ENCODE measurements around the gene GAPT.

Gene GAPT

DNA sequence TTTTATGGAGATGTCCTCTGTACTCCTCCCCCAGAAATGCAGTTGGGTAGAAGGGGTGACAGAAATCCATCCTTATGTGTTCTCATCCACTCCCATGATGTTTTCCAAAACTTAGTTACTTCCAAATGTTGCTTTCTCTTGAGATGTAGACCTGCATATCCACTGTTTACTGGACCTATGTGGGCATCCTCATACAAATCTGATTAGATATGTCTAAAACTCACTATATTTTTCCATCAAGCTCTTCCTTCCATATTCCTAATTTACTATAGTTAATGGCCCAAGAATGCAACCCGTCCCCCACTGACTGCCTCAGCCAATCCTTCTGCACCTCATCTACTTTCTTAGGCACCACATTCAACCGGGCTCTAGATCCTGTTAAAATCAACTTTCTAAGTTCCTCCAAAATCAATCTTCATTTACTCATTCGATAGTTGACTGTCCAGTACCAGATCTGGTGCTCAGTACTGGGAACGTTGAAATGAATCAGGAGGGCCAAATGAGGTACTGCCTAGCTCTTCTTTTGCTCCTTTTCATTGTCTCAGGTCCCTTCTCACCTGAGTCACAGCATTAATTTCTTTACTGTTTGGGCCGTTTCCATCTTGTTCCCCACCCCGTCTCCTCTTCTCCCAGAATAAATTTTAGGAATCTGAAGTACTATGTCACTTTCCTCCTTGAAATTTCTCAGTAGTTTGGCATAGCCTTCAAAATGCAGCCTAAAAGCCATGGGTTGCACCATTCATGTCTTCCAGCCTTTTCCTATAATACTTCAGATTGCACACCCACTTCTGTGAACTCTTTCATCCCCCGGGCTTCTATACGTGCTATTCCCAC lies 39.3 kb upstream of the GAPT start:
- POLR2A ChIA-PET = no interaction called here
- no peak for DNase-seq
- H3K36me3 ChIP-seq (ENCODE audit: control insufficient read depth in 4 of 4, insufficient read depth in 4 of 4, low read length in 3 of 4) = peaks cover 0 to 20% (median 9%) of the 10 kb centered on the region in 4 experiments

DNA sequence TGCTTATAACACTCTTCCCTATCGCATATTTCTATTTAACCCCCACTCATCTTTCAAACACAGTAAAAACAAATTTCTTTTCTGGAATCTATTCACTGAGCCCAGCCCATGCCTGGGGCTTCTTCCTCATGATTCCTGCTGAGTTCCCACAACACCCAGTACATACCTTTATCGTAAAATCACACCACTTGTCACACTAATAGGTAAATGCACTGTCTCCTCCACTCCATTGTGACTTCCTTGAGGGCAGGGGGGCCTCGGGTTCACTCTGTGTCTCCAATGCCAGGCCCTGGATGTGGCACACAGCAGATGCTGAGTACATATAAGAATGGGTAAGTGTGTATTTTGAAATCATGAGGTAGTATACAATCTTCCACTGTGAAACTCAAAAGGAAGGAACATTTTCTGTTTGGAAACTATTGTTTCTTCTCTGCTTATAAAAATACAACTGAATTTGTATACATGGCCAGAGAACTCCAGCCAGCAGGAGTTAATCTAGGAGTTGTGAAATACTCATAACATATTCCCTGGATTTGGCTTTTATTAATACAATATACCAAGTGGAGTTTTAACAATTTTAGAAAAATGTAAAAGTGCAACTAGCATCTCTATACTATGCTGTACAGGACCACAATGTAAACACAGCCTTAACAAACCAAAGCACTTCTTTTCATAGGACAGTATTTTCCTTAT lies 38.5 kb upstream of the GAPT start:
- WGBS (ENCODE audit: insufficient coverage) = 100% methylated on average over 2 of the region's 3 CpGs
- H3K4me1 ChIP-seq (ENCODE audit: control extremely low read depth in 1 of 4, control insufficient read depth in 4 of 4, insufficient read depth in 4 of 4, low read length in 3 of 4) = no peaks in the 10 kb centered on the region
- H3K9me3 ChIP-seq (ENCODE audit: control extremely low read depth in 1 of 5, control insufficient read depth in 4 of 5, insufficient read depth in 2 of 5, low read depth in 1 of 5, low read length in 4 of 5) = no peaks in the 10 kb centered on the region
- H3K36me3 ChIP-seq (ENCODE audit: control insufficient read depth in 4 of 4, insufficient read depth in 4 of 4, low read length in 3 of 4) = peaks cover 0 to 20% (median 9%) of the 10 kb centered on the region in 4 experiments
- no peak for DNase-seq
- no peak overlapping the region for H3K4me3 ChIP-seq (ENCODE audit: control insufficient read depth in 1 of 7, extremely low read depth in 1 of 7, insufficient read depth in 4 of 7, low read depth in 2 of 7, low read length in 6 of 7)
- ChIA-PET POLR2A (no interaction called here), CTCF (no interaction called here)
- H3K27me3 ChIP-seq (replicated peaks in 2 of 5; ENCODE audit: control insufficient read depth in 4 of 5, insufficient read depth in 5 of 5, low read length in 4 of 5) = no peaks in the 10 kb centered on the region
- no peak overlapping the region for H3K27ac ChIP-seq (ENCODE audit: insufficient read depth in 1 of 2, low read depth in 1 of 2, low read length in 2 of 2, poor library complexity in 1 of 2, severe bottlenecking in 2 of 2)

More for the DNA sequence above, 39.3 kb upstream of the GAPT start:
- 95% methylated on average over 8 of the region's 8 CpGs for WGBS (ENCODE audit: insufficient coverage)
- no peaks in the 10 kb centered on the region for H3K4me1 ChIP-seq (ENCODE audit: control extremely low read depth in 1 of 4, control insufficient read depth in 4 of 4, insufficient read depth in 4 of 4, low read length in 3 of 4)
- CTCF ChIA-PET = no interaction called here
- no peaks in the 10 kb centered on the region for H3K9me3 ChIP-seq (ENCODE audit: control extremely low read depth in 1 of 5, control insufficient read depth in 4 of 5, insufficient read depth in 2 of 5, low read depth in 1 of 5, low read length in 4 of 5)
- no peaks in the 10 kb centered on the region for H3K27me3 ChIP-seq (replicated peaks in 2 of 5; ENCODE audit: control insufficient read depth in 4 of 5, insufficient read depth in 5 of 5, low read length in 4 of 5)
- H3K4me3 ChIP-seq (ENCODE audit: control insufficient read depth in 1 of 7, extremely low read depth in 1 of 7, insufficient read depth in 4 of 7, low read depth in 2 of 7, low read length in 6 of 7) = no peak overlapping the region
- no peak overlapping the region for H3K27ac ChIP-seq (ENCODE audit: insufficient read depth in 1 of 2, low read depth in 1 of 2, low read length in 2 of 2, poor library complexity in 1 of 2, severe bottlenecking in 2 of 2)

DNA sequence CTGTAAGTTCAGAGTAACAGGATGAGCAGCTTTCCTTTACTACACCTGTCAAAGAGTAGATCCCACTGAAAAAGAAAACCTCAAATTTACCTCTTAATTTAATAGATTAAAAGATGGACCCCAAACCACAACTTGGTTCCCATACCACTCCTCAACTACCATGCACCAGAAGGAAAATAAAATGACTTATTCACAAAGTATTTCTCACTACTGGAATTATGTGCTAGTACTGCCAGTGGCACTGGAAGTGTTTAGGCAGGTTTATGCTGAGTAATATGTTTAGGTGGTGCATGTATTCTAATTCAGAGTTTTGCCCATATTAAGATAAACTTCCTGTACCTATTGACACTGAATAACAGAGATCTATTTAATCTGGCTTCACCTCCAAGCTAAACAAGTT lies 37.9 kb upstream of the GAPT start:
- Histone ChIP-seq H3K9me3 (ENCODE audit: control extremely low read depth in 1 of 5, control insufficient read depth in 4 of 5, insufficient read depth in 2 of 5, low read depth in 1 of 5, low read length in 4 of 5) (no peaks in the 10 kb centered on the region), H3K4me1 (ENCODE audit: control extremely low read depth in 1 of 4, control insufficient read depth in 4 of 4, insufficient read depth in 4 of 4, low read length in 3 of 4) (no peaks in the 10 kb centered on the region), H3K4me3 (ENCODE audit: control insufficient read depth in 1 of 7, extremely low read depth in 1 of 7, insufficient read depth in 4 of 7, low read depth in 2 of 7, low read length in 6 of 7) (no peak overlapping the region), H3K36me3 (ENCODE audit: control insufficient read depth in 4 of 4, insufficient read depth in 4 of 4, low read length in 3 of 4) (peaks cover 0 to 20% (median 9%) of the 10 kb centered on the region in 4 experiments), H3K27me3 (replicated peaks in 2 of 5; ENCODE audit: control insufficient read depth in 4 of 5, insufficient read depth in 5 of 5, low read length in 4 of 5) (no peaks in the 10 kb centered on the region), H3K27ac (ENCODE audit: insufficient read depth in 1 of 2, low read depth in 1 of 2, low read length in 2 of 2, poor library complexity in 1 of 2, severe bottlenecking in 2 of 2) (no peak overlapping the region)
- POLR2A ChIA-PET = no interaction called here
- CTCF ChIA-PET = no interaction called here
- no peak for DNase-seq

DNA sequence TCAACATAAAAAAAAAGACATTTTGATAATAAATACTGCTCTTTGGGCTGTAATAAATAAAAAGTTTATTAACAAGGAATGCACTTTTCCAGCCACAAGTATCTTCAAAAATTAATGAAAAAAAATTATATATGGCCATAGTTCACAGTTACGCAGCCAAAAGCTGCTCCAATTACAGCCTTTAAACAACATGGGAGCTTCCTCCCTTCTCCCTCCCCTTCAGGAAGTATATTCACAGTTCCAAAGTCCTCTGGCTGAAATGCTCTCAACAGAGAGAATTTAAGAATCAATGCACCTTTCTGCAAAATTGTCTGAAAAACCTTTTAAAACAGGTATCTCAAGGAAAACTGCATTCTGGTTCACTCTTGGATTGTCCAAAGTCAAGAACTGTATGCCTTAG lies 37.2 kb upstream of the GAPT start:
- no peaks in the 10 kb centered on the region for H3K27me3 ChIP-seq (replicated peaks in 2 of 5; ENCODE audit: control insufficient read depth in 4 of 5, insufficient read depth in 5 of 5, low read length in 4 of 5)
- no peak overlapping the region for H3K4me3 ChIP-seq (ENCODE audit: control insufficient read depth in 1 of 7, extremely low read depth in 1 of 7, insufficient read depth in 4 of 7, low read depth in 2 of 7, low read length in 6 of 7)
- WGBS (ENCODE audit: insufficient coverage) = 100% methylated on average over 1 of the region's 1 CpG
- peaks cover 0 to 7% (median 3%) of the 10 kb centered on the region in 4 experiments for H3K4me1 ChIP-seq (ENCODE audit: control extremely low read depth in 1 of 4, control insufficient read depth in 4 of 4, insufficient read depth in 4 of 4, low read length in 3 of 4)
- peaks cover 0 to 20% (median 9%) of the 10 kb centered on the region in 4 experiments for H3K36me3 ChIP-seq (ENCODE audit: control insufficient read depth in 4 of 4, insufficient read depth in 4 of 4, low read length in 3 of 4)
- H3K27ac ChIP-seq (ENCODE audit: insufficient read depth in 1 of 2, low read depth in 1 of 2, low read length in 2 of 2, poor library complexity in 1 of 2, severe bottlenecking in 2 of 2) = no peak overlapping the region
- no peak for DNase-seq
- ChIA-PET POLR2A (no interaction called here), CTCF (no interaction called here)
- H3K9me3 ChIP-seq (ENCODE audit: control extremely low read depth in 1 of 5, control insufficient read depth in 4 of 5, insufficient read depth in 2 of 5, low read depth in 1 of 5, low read length in 4 of 5) = no peaks in the 10 kb centered on the region

DNA sequence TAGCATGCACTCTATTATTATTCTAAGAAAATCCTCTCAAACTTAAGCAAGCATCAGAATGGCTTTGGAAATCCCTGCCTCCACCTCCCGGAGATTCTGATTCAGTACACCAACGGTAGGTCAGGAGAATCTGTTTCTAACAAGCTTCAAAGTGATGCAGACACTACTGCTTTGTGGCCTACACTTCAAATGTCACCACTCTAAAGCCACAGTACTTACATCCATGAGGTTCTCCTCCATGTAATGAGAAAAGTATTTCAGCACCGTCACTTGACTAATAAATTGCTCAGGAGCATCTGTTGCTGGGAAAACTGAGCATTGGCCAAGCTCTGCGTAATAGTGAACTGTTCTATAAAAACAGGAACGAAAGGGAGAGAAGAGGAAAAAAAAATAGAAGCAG lies 36.2 kb upstream of the GAPT start:
- DNase-seq = no peak
- H3K9me3 ChIP-seq (ENCODE audit: control extremely low read depth in 1 of 5, control insufficient read depth in 4 of 5, insufficient read depth in 2 of 5, low read depth in 1 of 5, low read length in 4 of 5) = no peaks in the 10 kb centered on the region
- peaks cover 2 to 15% (median 11%) of the 10 kb centered on the region in 4 experiments for H3K4me1 ChIP-seq (ENCODE audit: control extremely low read depth in 1 of 4, control insufficient read depth in 4 of 4, insufficient read depth in 4 of 4, low read length in 3 of 4)
- peaks cover 0 to 20% (median 9%) of the 10 kb centered on the region in 4 experiments for H3K36me3 ChIP-seq (ENCODE audit: control insufficient read depth in 4 of 4, insufficient read depth in 4 of 4, low read length in 3 of 4)
- H3K27me3 ChIP-seq (replicated peaks in 2 of 5; ENCODE audit: control insufficient read depth in 4 of 5, insufficient read depth in 5 of 5, low read length in 4 of 5) = no peaks in the 10 kb centered on the region
- 96% methylated on average over 4 of the region's 5 CpGs for WGBS (ENCODE audit: insufficient coverage)
- no peak overlapping the region for H3K4me3 ChIP-seq (ENCODE audit: control insufficient read depth in 1 of 7, extremely low read depth in 1 of 7, insufficient read depth in 4 of 7, low read depth in 2 of 7, low read length in 6 of 7)
- CTCF ChIA-PET = interaction anchor here (0.6 kb wide), 1 partner anchor 107 kb away, joined by 4 read pairs; no protein-coding TSS in a partner anchor
- POLR2A ChIA-PET = no interaction called here
- no peak overlapping the region for H3K27ac ChIP-seq (ENCODE audit: insufficient read depth in 1 of 2, low read depth in 1 of 2, low read length in 2 of 2, poor library complexity in 1 of 2, severe bottlenecking in 2 of 2)

DNA sequence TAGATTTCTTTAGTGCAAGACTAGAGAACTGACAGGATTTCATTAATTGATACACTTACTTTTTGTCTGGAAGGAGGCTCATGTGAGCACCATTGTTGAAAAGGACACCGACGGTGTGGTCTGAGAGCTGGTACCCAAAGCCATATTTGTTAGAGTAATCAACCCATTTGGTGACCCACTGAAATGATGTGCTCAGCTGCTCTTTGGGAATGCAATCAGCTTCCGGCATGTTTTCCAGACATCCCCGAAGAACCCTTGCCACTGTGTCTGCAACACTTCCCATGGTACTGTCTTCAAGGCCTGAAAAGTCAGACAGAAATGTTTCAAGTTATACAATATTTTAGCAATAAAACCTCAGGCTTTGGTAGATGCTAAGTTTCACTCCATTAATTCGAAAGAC lies 35.8 kb upstream of the GAPT start:
- no peak overlapping the region for H3K27ac ChIP-seq (ENCODE audit: insufficient read depth in 1 of 2, low read depth in 1 of 2, low read length in 2 of 2, poor library complexity in 1 of 2, severe bottlenecking in 2 of 2)
- peaks cover 0 to 20% (median 9%) of the 10 kb centered on the region in 4 experiments for H3K36me3 ChIP-seq (ENCODE audit: control insufficient read depth in 4 of 4, insufficient read depth in 4 of 4, low read length in 3 of 4)
- WGBS (ENCODE audit: insufficient coverage) = 86% methylated on average over 4 of the region's 5 CpGs
- POLR2A ChIA-PET = no interaction called here
- peaks cover 2 to 18% (median 13%) of the 10 kb centered on the region in 4 experiments for H3K4me1 ChIP-seq (ENCODE audit: control extremely low read depth in 1 of 4, control insufficient read depth in 4 of 4, insufficient read depth in 4 of 4, low read length in 3 of 4)
- no peaks in the 10 kb centered on the region for H3K9me3 ChIP-seq (ENCODE audit: control extremely low read depth in 1 of 5, control insufficient read depth in 4 of 5, insufficient read depth in 2 of 5, low read depth in 1 of 5, low read length in 4 of 5)
- CTCF ChIA-PET = interaction anchor here (0.6 kb wide), 1 partner anchor 107 kb away, joined by 4 read pairs; no protein-coding TSS in a partner anchor
- no peak for DNase-seq
- H3K4me3 ChIP-seq (ENCODE audit: control insufficient read depth in 1 of 7, extremely low read depth in 1 of 7, insufficient read depth in 4 of 7, low read depth in 2 of 7, low read length in 6 of 7) = no peak overlapping the region
- no peaks in the 10 kb centered on the region for H3K27me3 ChIP-seq (replicated peaks in 2 of 5; ENCODE audit: control insufficient read depth in 4 of 5, insufficient read depth in 5 of 5, low read length in 4 of 5)

DNA sequence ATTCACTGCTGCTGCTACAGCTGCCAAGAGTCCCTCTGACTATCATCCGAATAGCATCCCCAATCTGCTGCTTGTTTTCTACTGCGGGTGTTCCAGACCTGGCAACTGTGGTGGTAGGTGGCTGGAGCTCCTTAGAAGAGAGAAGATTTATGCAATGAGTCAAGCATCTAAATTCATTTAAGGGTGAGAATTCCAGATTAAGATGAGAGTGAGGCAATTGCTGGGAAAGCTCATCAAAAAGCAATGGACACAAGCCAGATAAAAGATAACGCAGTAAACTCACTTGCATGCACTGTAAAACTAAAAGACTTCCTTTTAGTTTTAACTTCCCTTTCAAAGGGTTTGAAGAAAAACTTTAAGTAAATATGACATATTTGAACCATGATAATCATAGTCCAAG lies 35.2 kb upstream of the GAPT start:
- H3K36me3 ChIP-seq (ENCODE audit: control insufficient read depth in 4 of 4, insufficient read depth in 4 of 4, low read length in 3 of 4) = peaks cover 0 to 20% (median 9%) of the 10 kb centered on the region in 4 experiments
- POLR2A ChIA-PET = no interaction called here

More for the DNA sequence above, 35.2 kb upstream of the GAPT start:
- peaks cover 2 to 23% (median 15%) of the 10 kb centered on the region in 4 experiments for H3K4me1 ChIP-seq (ENCODE audit: control extremely low read depth in 1 of 4, control insufficient read depth in 4 of 4, insufficient read depth in 4 of 4, low read length in 3 of 4)
- H3K27me3 ChIP-seq (replicated peaks in 2 of 5; ENCODE audit: control insufficient read depth in 4 of 5, insufficient read depth in 5 of 5, low read length in 4 of 5) = no peaks in the 10 kb centered on the region
- WGBS (ENCODE audit: insufficient coverage) = 100% methylated on average over 2 of the region's 3 CpGs
- H3K9me3 ChIP-seq (ENCODE audit: control extremely low read depth in 1 of 5, control insufficient read depth in 4 of 5, insufficient read depth in 2 of 5, low read depth in 1 of 5, low read length in 4 of 5) = no peaks in the 10 kb centered on the region
- no peak overlapping the region for H3K4me3 ChIP-seq (ENCODE audit: control insufficient read depth in 1 of 7, extremely low read depth in 1 of 7, insufficient read depth in 4 of 7, low read depth in 2 of 7, low read length in 6 of 7)
- DNase-seq = no peak
- no peak overlapping the region for H3K27ac ChIP-seq (ENCODE audit: insufficient read depth in 1 of 2, low read depth in 1 of 2, low read length in 2 of 2, poor library complexity in 1 of 2, severe bottlenecking in 2 of 2)
- CTCF ChIA-PET = interaction anchor here (0.6 to 1.1 kb wide), 3 partner anchors 9 to 106 kb away, joined by 3 to 4 read pairs (median 3); no protein-coding TSS in a partner anchor
